ENCODE data around the gene MCM5. TPM values are rescaled to one million over a fixed set of nuclear protein-coding genes. Genes with fewer than 3 reads are reported as not detected.

MCM5 gene
- total and polyA plus RNA-seq, 7 donors: 9.9 to 42.6 (median 13.4) TPM

GRCh38 chr22:35399114-35399677 is 744 bp upstream of the MCM5 start:
- no peak for DNase-seq

GRCh38 chr22:35400501-35400790 is 506 bp downstream of the MCM5 start:
- Histone ChIP-seq H3K4me3 (peak overlapping the region; percentile 62 to 94 (median 73)), H3K9me3 (no peaks in the 10 kb centered on the region), H3K4me1 (peaks cover 0 to 15% (median 10%) of the 10 kb centered on the region in 4 donors), H3K27ac (peak overlapping the region in 3 of 4 donors; percentile 58 to 75 (median 73)), H3K36me3 (peaks cover 0 to 24% (median 2%) of the 10 kb centered on the region in 4 donors), H3K27me3 (no peaks in the 10 kb centered on the region)
- DNase-seq: no peak
- TF ChIP-seq, protein P1, sequence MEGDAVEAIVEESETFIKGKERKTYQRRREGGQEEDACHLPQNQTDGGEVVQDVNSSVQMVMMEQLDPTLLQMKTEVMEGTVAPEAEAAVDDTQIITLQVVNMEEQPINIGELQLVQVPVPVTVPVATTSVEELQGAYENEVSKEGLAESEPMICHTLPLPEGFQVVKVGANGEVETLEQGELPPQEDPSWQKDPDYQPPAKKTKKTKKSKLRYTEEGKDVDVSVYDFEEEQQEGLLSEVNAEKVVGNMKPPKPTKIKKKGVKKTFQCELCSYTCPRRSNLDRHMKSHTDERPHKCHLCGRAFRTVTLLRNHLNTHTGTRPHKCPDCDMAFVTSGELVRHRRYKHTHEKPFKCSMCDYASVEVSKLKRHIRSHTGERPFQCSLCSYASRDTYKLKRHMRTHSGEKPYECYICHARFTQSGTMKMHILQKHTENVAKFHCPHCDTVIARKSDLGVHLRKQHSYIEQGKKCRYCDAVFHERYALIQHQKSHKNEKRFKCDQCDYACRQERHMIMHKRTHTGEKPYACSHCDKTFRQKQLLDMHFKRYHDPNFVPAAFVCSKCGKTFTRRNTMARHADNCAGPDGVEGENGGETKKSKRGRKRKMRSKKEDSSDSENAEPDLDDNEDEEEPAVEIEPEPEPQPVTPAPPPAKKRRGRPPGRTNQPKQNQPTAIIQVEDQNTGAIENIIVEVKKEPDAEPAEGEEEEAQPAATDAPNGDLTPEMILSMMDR (IDR thresholded peaks at IDR 0.05): no peak
- TF ChIP-seq EP300 (IDR thresholded peaks at IDR 0.05) (no peak), POLR2AphosphoS5 (IDR thresholded peaks at IDR 0.05) (no peak), POLR2A (IDR thresholded peaks at IDR 0.05) (no peak)
- 1% methylated on average over 20 of the region's 20 CpGs for WGBS, 2 donors
- intact Hi-C loops (cut with DNase I): no loop called here

More at GRCh38 chr22:35399114-35399677, 744 bp upstream of the MCM5 start:
- H3K36me3 ChIP-seq: peaks cover 0 to 12% (median 2%) of the 10 kb centered on the region in 4 donors
- H3K27ac ChIP-seq: peak overlapping the region; percentile 54 to 73 (median 64)
- H3K9me3 ChIP-seq: no peaks in the 10 kb centered on the region
- no peak for TF ChIP-seq EP300 (IDR thresholded peaks at IDR 0.05)
- TF ChIP-seq, protein P1 (IDR thresholded peaks at IDR 0.05): no peak
- TF ChIP-seq POLR2AphosphoS5 (IDR thresholded peaks at IDR 0.05): no peak
- no peak for TF ChIP-seq POLR2A (IDR thresholded peaks at IDR 0.05)
- H3K27me3 ChIP-seq: no peaks in the 10 kb centered on the region
- intact Hi-C loops (cut with DNase I): loop anchor here (2.0 kb wide), 2 partner anchors 18 to 48 kb away; partner anchors contain the start of gene HMOX1
- WGBS, 2 donors: 79 to 91% methylated on average over 24 of the region's 24 CpGs
- peaks cover 0 to 15% (median 10%) of the 10 kb centered on the region in 4 donors for H3K4me1 ChIP-seq
- peak overlapping the region; percentile 62 to 94 (median 73) for H3K4me3 ChIP-seq

GRCh38 chr22:35401863-35402262 is 1.9 kb downstream of the MCM5 start:
- peaks cover 0 to 36% (median 4%) of the 10 kb centered on the region in 4 donors for H3K36me3 ChIP-seq

GRCh38 chr22:35403356-35403755 is 3.4 kb downstream of the MCM5 start:
- DNase-seq: no peak
- Histone ChIP-seq H3K9me3 (no peaks in the 10 kb centered on the region), H3K27me3 (no peaks in the 10 kb centered on the region), H3K27ac (no peak overlapping the region), H3K36me3 (peaks cover 6 to 51% (median 14%) of the 10 kb centered on the region in 4 donors), H3K4me1 (peaks cover 0 to 15% (median 10%) of the 10 kb centered on the region in 4 donors), H3K4me3 (no peak overlapping the region)
- TF ChIP-seq POLR2AphosphoS5 (IDR thresholded peaks at IDR 0.05) (no peak), POLR2A (IDR thresholded peaks at IDR 0.05) (no peak), EP300 (IDR thresholded peaks at IDR 0.05) (no peak)
- TF ChIP-seq, protein P1 (IDR thresholded peaks at IDR 0.05): no peak
- intact Hi-C loops (cut with DNase I): no loop called here
- WGBS, 2 donors: 80 to 81% methylated on average over 7 of the region's 7 CpGs

More at GRCh38 chr22:35401863-35402262, 1.9 kb downstream of the MCM5 start:
- Histone ChIP-seq H3K4me3 (no peak overlapping the region), H3K9me3 (no peaks in the 10 kb centered on the region), H3K4me1 (peaks cover 0 to 15% (median 10%) of the 10 kb centered on the region in 4 donors), H3K27me3 (no peaks in the 10 kb centered on the region), H3K27ac (no peak overlapping the region)
- no peak for DNase-seq
- intact Hi-C loops (cut with DNase I): no loop called here
- TF ChIP-seq POLR2AphosphoS5 (IDR thresholded peaks at IDR 0.05) (no peak), POLR2A (IDR thresholded peaks at IDR 0.05) (no peak), EP300 (IDR thresholded peaks at IDR 0.05) (no peak)
- TF ChIP-seq, protein P1 (IDR thresholded peaks at IDR 0.05): no peak
- 93 to 95% methylated on average over 6 of the region's 6 CpGs for WGBS, 2 donors
